Choroid plexus epithelial cell (primary cell): ENCODE measurements around the gene R3HDM4.
"Not testable (repeated sequence)": the region's sequence is repeated elsewhere in the genome, so short reads cannot be mapped to it uniquely, and the experiment has no call there.

Experiments
- DNase-seq: peaks from one replicate; pipeline ENCODE4 v3.0.0-alpha.2; 2010; ENCODE audit warnings: low read depth
- H3K4me3 ChIP-seq: 2 replicates; pipeline ENCODE4 v1.5.1; 2011; ENCODE audit warnings: low read depth, mild to moderate bottlenecking, control low read depth, low read length, moderate library complexity
- CTCF ChIP-seq: conservative IDR thresholded peaks from 2 replicates; pipeline ENCODE4 v1.5.1; 2011; ENCODE audit warnings: low read depth, mild to moderate bottlenecking, control low read depth, inconsistent platforms, low read length, moderate library complexity

R3HDM4 gene

GRCh38 chr19:881385-882071 is 31.5 kb downstream of the R3HDM4 start:
- no peak for DNase-seq
- no peak overlapping the region for H3K4me3 ChIP-seq
- no peak for TF ChIP-seq CTCF

GRCh38 chr19:879711-880438 is 33.1 kb downstream of the R3HDM4 start:
- DNase-seq = no peak
- no peak for TF ChIP-seq CTCF
- H3K4me3 ChIP-seq = no peak overlapping the region

- H3K4me3 ChIP-seq, DNase-seq: not testable (repeated sequence)
Observed at GRCh38 chr19:878751-879561, 34.1 kb downstream of the R3HDM4 start.

- H3K4me3 ChIP-seq, DNase-seq: not testable (repeated sequence)
Observed at GRCh38 chr19:877992-878660, 34.9 kb downstream of the R3HDM4 start.

- no peak for TF ChIP-seq CTCF
- no peak for DNase-seq
- H3K4me3 ChIP-seq = no peak overlapping the region
Observed at GRCh38 chr19:876780-877314, 36.2 kb downstream of the R3HDM4 start.

- no peak for DNase-seq
- H3K4me3 ChIP-seq = no peak overlapping the region
- no peak for TF ChIP-seq CTCF
Observed at GRCh38 chr19:876089-876488, 36.9 kb downstream of the R3HDM4 start.

- H3K4me3 ChIP-seq = no peak overlapping the region
- no peak for DNase-seq
Observed at GRCh38 chr19:875265-875879, 37.6 kb downstream of the R3HDM4 start.

More at GRCh38 chr19:875265-875879, 37.6 kb downstream of the R3HDM4 start:
- TF ChIP-seq CTCF = no peak
